A673 (cell line): ENCODE data around the gene MLANA. TPM values are rescaled to one million over a fixed set of nuclear protein-coding genes. Genes with fewer than 3 reads are reported as not detected.

Source experiments
- BruUV-seq: library from RNA; stranded (reverse); fragments of 400-500 nt; replicated peaks from 2 replicates; lab custom pipeline; 2021; lab: Mats Ljungman, UMichigan
- CTCF ChIA-PET: fragments of 300-600 bp; sonication (Branson Sonifier 250); formaldehyde crosslinking; loops from one replicate; lab custom pipeline; 2022; ENCODE audit warnings: antibody characterized with exemption; lab: Charles Lee
- POLR2A ChIA-PET: fragments of 300-600 bp; sonication (Branson Sonifier 250); formaldehyde crosslinking; loops from one replicate; lab custom pipeline; 2022; ENCODE audit warnings: antibody characterized with exemption; ENCODE audit not compliant: low non-redundant PET; lab: Charles Lee
- DNase-seq: peaks from one replicate; pipeline ENCODE4 v3.0.0-alpha.2; 2015; ENCODE audit warnings: low spot score
- H3K27ac ChIP-seq: fragments of 200-600 bp; sonication (generic); 2 replicates; pipeline ENCODE4 v1.5.1; 2016; ENCODE audit warnings: mixed run types, low read depth, mild to moderate bottlenecking, mixed read lengths, antibody characterized with exemption, low read length; ENCODE audit not compliant: poor library complexity, severe bottlenecking
- H3K27me3 ChIP-seq: fragments of 200-600 bp; sonication (generic); replicated peaks from 2 replicates; pipeline ENCODE4 v1.6.1; 2017; ENCODE audit warnings: mixed run types, low read depth, mild to moderate bottlenecking, mixed read lengths, antibody characterized with exemption, low read length; ENCODE audit not compliant: insufficient read depth, poor library complexity
- H3K36me3 ChIP-seq: fragments of 200-600 bp; sonication (generic); 2 replicates; pipeline ENCODE4 v1.6.1; 2016; ENCODE audit warnings: mixed run types, mild to moderate bottlenecking, mixed read lengths, antibody characterized with exemption, low read length; ENCODE audit not compliant: insufficient read depth, poor library complexity, severe bottlenecking
- H3K4me1 ChIP-seq: fragments of 200-600 bp; sonication (generic); 2 replicates; pipeline ENCODE4 v1.6.1; 2017; ENCODE audit warnings: mixed run types, mild to moderate bottlenecking, mixed read lengths, antibody characterized with exemption, low read length; ENCODE audit not compliant: insufficient read depth, poor library complexity, severe bottlenecking
- H3K4me3 ChIP-seq: fragments of 200-600 bp; sonication (generic); 2 replicates; pipeline ENCODE4 v1.5.1; 2016; ENCODE audit warnings: low read depth, mixed run types, mild to moderate bottlenecking, mixed read lengths, low read length; ENCODE audit not compliant: poor library complexity, severe bottlenecking
- H3K9me3 ChIP-seq: fragments of 200-600 bp; sonication (generic); 2 replicates; pipeline ENCODE4 v1.6.1; 2016; ENCODE audit warnings: mixed run types, low read depth, mild to moderate bottlenecking, mixed read lengths, antibody characterized with exemption, low read length; ENCODE audit not compliant: poor library complexity, severe bottlenecking
- EZH2 ChIP-seq: fragments of 200-600 bp; sonication (generic); IDR thresholded peaks from 2 replicates; pipeline ENCODE4 v1.6.1; 2017; ENCODE audit warnings: borderline replicate concordance, low read depth, mild to moderate bottlenecking, mixed read lengths, antibody characterized with exemption, low read length; ENCODE audit not compliant: poor library complexity, severe bottlenecking
- intact Hi-C: fragments of 100-400 bp; cut with micrococcal nuclease; formaldehyde crosslinking; loops from one replicate; pipeline ENCODE4 v1.10.0; 2022; ENCODE audit not compliant: unreplicated experiment
- total RNA-seq: library from RNA; stranded (reverse); gene quantifications from 2 replicates; pipeline ENCODE4 v1.2.3, GENCODE V29; 2021
- TF ChIP-seq, protein P1 (sequence below): fragments of 300-800, 200-600 bp; sonication (generic); conservative IDR thresholded peaks from 2 replicates; pipeline ENCODE4 v1.5.1; 2017; ENCODE audit warnings: low read depth, mild to moderate bottlenecking, antibody characterized with exemption, low read length, moderate library complexity, mixed read lengths

Gene MLANA
- total RNA-seq, 1 experiment from 2014 or later, result not detected

DNA sequence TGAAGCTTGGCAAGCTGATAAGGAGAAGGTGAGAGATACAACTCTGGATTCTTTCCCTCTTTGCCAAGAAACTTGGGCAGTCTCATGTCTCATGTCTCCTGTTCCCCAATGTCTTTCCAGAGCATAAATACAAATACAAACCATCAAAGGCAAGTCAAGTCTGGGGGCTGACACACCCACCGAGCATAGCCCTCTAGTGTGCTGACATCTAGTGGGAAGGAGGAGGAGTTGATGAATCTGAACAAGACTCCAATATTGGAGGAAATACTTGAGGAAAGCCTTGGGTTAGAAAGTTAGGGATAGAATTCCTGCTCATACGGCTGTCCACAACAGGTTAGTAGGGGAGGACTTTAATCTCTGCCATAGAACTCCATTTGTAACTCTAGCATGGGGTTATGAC, 8.6 kb downstream of the MLANA start:
- no peaks in the 10 kb centered on the region for H3K9me3 ChIP-seq
- BruUV-seq, result no TSS peak
- TF ChIP-seq, protein P1, sequence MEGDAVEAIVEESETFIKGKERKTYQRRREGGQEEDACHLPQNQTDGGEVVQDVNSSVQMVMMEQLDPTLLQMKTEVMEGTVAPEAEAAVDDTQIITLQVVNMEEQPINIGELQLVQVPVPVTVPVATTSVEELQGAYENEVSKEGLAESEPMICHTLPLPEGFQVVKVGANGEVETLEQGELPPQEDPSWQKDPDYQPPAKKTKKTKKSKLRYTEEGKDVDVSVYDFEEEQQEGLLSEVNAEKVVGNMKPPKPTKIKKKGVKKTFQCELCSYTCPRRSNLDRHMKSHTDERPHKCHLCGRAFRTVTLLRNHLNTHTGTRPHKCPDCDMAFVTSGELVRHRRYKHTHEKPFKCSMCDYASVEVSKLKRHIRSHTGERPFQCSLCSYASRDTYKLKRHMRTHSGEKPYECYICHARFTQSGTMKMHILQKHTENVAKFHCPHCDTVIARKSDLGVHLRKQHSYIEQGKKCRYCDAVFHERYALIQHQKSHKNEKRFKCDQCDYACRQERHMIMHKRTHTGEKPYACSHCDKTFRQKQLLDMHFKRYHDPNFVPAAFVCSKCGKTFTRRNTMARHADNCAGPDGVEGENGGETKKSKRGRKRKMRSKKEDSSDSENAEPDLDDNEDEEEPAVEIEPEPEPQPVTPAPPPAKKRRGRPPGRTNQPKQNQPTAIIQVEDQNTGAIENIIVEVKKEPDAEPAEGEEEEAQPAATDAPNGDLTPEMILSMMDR, result peak; percentile 52
- no peak for TF ChIP-seq EZH2
- POLR2A ChIA-PET, result no interaction called here
- intact Hi-C loops, result no loop called here
- no peaks in the 10 kb centered on the region for H3K36me3 ChIP-seq
- no peaks in the 10 kb centered on the region for H3K27me3 ChIP-seq
- no peak overlapping the region for H3K4me3 ChIP-seq
- DNase-seq, result peak; percentile 42
- H3K4me1 ChIP-seq, result peaks cover 10% of the 10 kb centered on the region
- no peak overlapping the region for H3K27ac ChIP-seq
- CTCF ChIA-PET, result no interaction called here

DNA sequence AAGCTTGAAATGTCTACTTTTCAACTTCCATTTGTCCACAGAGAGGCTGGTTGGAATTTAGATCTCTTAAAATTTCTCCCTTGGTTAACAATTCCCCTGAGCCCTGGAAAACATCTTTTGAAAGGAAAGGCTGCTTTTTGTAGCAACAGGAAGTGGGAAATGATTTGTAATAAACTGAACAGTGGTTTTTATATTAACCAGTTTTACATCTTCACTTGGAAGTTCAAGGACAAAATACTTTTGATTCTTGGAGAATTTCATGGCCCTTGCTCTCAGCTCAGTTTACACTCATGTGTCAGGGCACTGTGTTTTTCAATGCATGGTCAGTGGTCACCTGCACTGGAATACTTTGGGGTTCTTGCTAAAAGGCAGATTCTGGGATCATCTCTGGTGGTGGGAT, 9.9 kb downstream of the MLANA start:
- Histone ChIP-seq H3K36me3 (no peaks in the 10 kb centered on the region), H3K4me3 (no peak overlapping the region), H3K9me3 (no peaks in the 10 kb centered on the region), H3K4me1 (peaks cover 10% of the 10 kb centered on the region), H3K27me3 (no peaks in the 10 kb centered on the region), H3K27ac (no peak overlapping the region)
- TF ChIP-seq, protein P1, result no peak
- POLR2A ChIA-PET, result no interaction called here
- CTCF ChIA-PET, result no interaction called here
- no TSS peak for BruUV-seq
- intact Hi-C loops, result no loop called here
- DNase-seq, result peak; percentile 29

DNA sequence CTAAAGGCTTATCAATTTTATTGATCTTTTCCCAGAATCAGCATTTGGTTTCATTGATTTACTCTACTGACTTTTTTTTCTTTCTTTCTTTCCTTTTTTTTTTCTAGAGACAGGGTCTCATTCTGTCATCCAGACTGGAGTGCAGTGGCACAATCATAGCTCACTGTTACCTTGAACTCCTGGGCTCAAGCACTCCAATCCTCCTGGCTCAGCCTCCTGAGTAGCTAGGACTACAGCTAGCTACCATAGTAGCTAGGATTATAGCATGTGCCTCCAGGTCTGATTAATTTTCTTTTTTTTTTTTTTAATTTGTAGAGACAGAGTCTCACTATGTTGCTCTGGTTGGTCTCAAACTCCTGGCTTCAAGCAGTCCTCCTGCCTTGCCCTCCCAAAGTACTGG, 11.7 kb downstream of the MLANA start:
- TF ChIP-seq, protein P1, result no peak
- TF ChIP-seq EZH2, result no peak
- no TSS peak for BruUV-seq
- no peaks in the 10 kb centered on the region for H3K9me3 ChIP-seq
- no peak overlapping the region for H3K4me3 ChIP-seq
- H3K27me3 ChIP-seq, result no peaks in the 10 kb centered on the region
- H3K27ac ChIP-seq, result no peak overlapping the region
- DNase-seq, result no peak
- ChIA-PET POLR2A (no interaction called here), CTCF (no interaction called here)
- intact Hi-C loops, result no loop called here
- H3K36me3 ChIP-seq, result no peaks in the 10 kb centered on the region
- H3K4me1 ChIP-seq, result peaks cover 10% of the 10 kb centered on the region
